DOHH2 (cell line): ENCODE results near the gene OSM.

Source experiments
- H3F3A ChIP-seq: fragments of 200-600 bp; sonication (generic), shearing (Covaris generic); 2 replicates; pipeline ENCODE4 v1.6.0; 2016; ENCODE audit warnings: antibody characterized with exemption, mild to moderate bottlenecking; ENCODE audit not compliant: control insufficient read depth, insufficient read depth
- H3K27ac ChIP-seq: fragments of 200-600 bp; sonication (generic); 2 replicates; pipeline ENCODE4 v1.5.1; 2014; ENCODE audit warnings: low read depth, mild to moderate bottlenecking, low read length, moderate library complexity
- H3K27me3 ChIP-seq: fragments of 200-600 bp; sonication (generic); 2 replicates; pipeline ENCODE4 v1.6.1; 2014; ENCODE audit warnings: mild to moderate bottlenecking, low read length, mixed read lengths; ENCODE audit not compliant: control insufficient read depth
- H3K36me3 ChIP-seq: fragments of 200-600 bp; sonication (generic); 2 replicates; pipeline ENCODE4 v1.6.1; 2014; ENCODE audit warnings: mild to moderate bottlenecking, low read length, moderate library complexity, mixed read lengths; ENCODE audit not compliant: control insufficient read depth
- H3K4me1 ChIP-seq: fragments of 200-600 bp; sonication (generic); 2 replicates; pipeline ENCODE4 v1.6.1; 2014; ENCODE audit warnings: mild to moderate bottlenecking, low read length, mixed read lengths; ENCODE audit not compliant: control insufficient read depth
- H3K4me2 ChIP-seq: fragments of 200-600 bp; sonication (generic); 2 replicates; pipeline ENCODE4 v1.6.0; 2014; ENCODE audit warnings: mild to moderate bottlenecking, low read length, moderate library complexity
- H3K4me3 ChIP-seq: fragments of 200-600 bp; sonication (generic); 2 replicates; pipeline ENCODE4 v1.5.1; 2014; ENCODE audit warnings: mild to moderate bottlenecking, low read length, mixed read lengths
- H3K79me2 ChIP-seq: fragments of 200-600 bp; sonication (generic); 2 replicates; pipeline ENCODE4 v1.6.1; 2014; ENCODE audit warnings: mild to moderate bottlenecking, low read length, mixed read lengths; ENCODE audit not compliant: control insufficient read depth
- H3K9me2 ChIP-seq: fragments of 200-600 bp; sonication (generic); replicated peaks from 2 replicates; pipeline ENCODE4 v1.6.1; 2014; ENCODE audit warnings: mild to moderate bottlenecking, low read length, mixed read lengths; ENCODE audit not compliant: control insufficient read depth
- H3K9me3 ChIP-seq: fragments of 200-600 bp; sonication (generic); 2 replicates; pipeline ENCODE4 v1.6.1; 2014; ENCODE audit warnings: antibody characterized with exemption, low read length, mixed read lengths; ENCODE audit not compliant: control insufficient read depth, insufficient read depth
- H4K20me1 ChIP-seq: fragments of 200-600 bp; sonication (generic); 2 replicates; pipeline ENCODE4 v1.6.0; 2014; ENCODE audit warnings: low read depth, mild to moderate bottlenecking, antibody characterized with exemption, low read length, moderate library complexity; ENCODE audit not compliant: control insufficient read depth, insufficient read depth
- CTCF ChIP-seq: fragments of 200-600 bp; sonication (generic); IDR thresholded peaks from one replicate; pipeline ENCODE4 v1.5.1; 2014; ENCODE audit warnings: antibody characterized with exemption, mild to moderate bottlenecking, low read depth, low read length; ENCODE audit not compliant: poor library complexity, severe bottlenecking
- EZH2phosphoT487 ChIP-seq: fragments of 200-600 bp; sonication (generic); IDR thresholded peaks from 2 replicates; pipeline ENCODE4 v1.6.1; 2017; ENCODE audit warnings: borderline replicate concordance, mild to moderate bottlenecking, antibody characterized with exemption, low read length, moderate library complexity, mixed read lengths

Gene OSM

GRCh38 chr22:30263883-30264282, 2.8 kb downstream of the OSM start:
- no peak overlapping the region for H3K27ac ChIP-seq
- no peaks in the 10 kb centered on the region for H3F3A ChIP-seq
- H3K79me2 ChIP-seq: peaks cover 4% of the 10 kb centered on the region; the same call in 1 of the 2 replicates
- no peak for TF ChIP-seq EZH2phosphoT487
- no peaks in the 10 kb centered on the region for H3K9me2 ChIP-seq
- H4K20me1 ChIP-seq: no peaks in the 10 kb centered on the region
- H3K27me3 ChIP-seq: no peaks in the 10 kb centered on the region
- peaks cover 30% of the 10 kb centered on the region for H3K4me1 ChIP-seq
- no peaks in the 10 kb centered on the region for H3K9me3 ChIP-seq
- H3K4me3 ChIP-seq: no peak overlapping the region
- no peak overlapping the region for H3K4me2 ChIP-seq
- H3K36me3 ChIP-seq: no peaks in the 10 kb centered on the region

- Histone ChIP-seq H3K79me2 (peaks cover 4% of the 10 kb centered on the region; the same call in 1 of the 2 replicates), H3K27ac (no peak overlapping the region), H3K9me2 (no peaks in the 10 kb centered on the region), H3K9me3 (no peaks in the 10 kb centered on the region), H3K4me1 (peaks cover 30% of the 10 kb centered on the region), H3K27me3 (no peaks in the 10 kb centered on the region), H3K4me2 (peak overlapping the region; percentile 29), H4K20me1 (no peaks in the 10 kb centered on the region), H3K4me3 (peak overlapping the region; percentile 12; the same call in 1 of the 2 replicates), H3F3A (no peaks in the 10 kb centered on the region), H3K36me3 (no peaks in the 10 kb centered on the region)
- TF ChIP-seq CTCF (peak; percentile 81), EZH2phosphoT487 (no peak)
Observed at GRCh38 chr22:30262917-30263741, 3.5 kb downstream of the OSM start.

DNA sequence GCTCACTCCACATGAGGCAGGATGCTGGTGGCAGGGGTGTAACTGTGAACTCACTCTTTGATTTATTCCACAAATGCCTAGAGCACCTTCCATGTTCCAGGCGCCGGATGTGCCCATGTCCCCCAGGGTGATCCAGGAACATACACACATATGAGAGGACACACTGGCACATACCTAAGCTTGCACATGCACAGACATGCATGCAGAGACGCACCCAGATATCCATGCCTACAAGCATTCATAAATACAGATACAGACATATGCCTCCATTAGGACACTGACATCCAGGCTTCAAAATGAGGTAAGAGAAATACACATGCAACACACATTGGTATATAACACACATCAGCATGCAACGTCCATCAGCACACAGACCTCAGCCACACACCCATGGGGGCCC, 4.5 kb downstream of the OSM start:
- Histone ChIP-seq H3K4me1 (peaks cover 24% of the 10 kb centered on the region), H3K36me3 (no peaks in the 10 kb centered on the region), H3K9me3 (no peaks in the 10 kb centered on the region), H3K27me3 (no peaks in the 10 kb centered on the region), H3K4me3 (no peak overlapping the region), H3K27ac (no peak overlapping the region), H4K20me1 (no peaks in the 10 kb centered on the region), H3K4me2 (no peak overlapping the region), H3K9me2 (no peaks in the 10 kb centered on the region), H3K79me2 (peaks cover 4% of the 10 kb centered on the region; the same call in 1 of the 2 replicates), H3F3A (no peaks in the 10 kb centered on the region)
- no peak for TF ChIP-seq EZH2phosphoT487
- no peak for TF ChIP-seq CTCF

- Histone ChIP-seq H3K79me2 (no peaks in the 10 kb centered on the region), H3K27ac (no peak overlapping the region), H3K9me3 (no peaks in the 10 kb centered on the region), H3K4me2 (no peak overlapping the region), H3K4me1 (peaks cover 15% of the 10 kb centered on the region), H3K4me3 (no peak overlapping the region), H4K20me1 (no peaks in the 10 kb centered on the region), H3K9me2 (no peaks in the 10 kb centered on the region), H3K27me3 (no peaks in the 10 kb centered on the region), H3K36me3 (no peaks in the 10 kb centered on the region), H3F3A (no peaks in the 10 kb centered on the region)
- no peak for TF ChIP-seq CTCF
- no peak for TF ChIP-seq EZH2phosphoT487
Observed at GRCh38 chr22:30261134-30261533, 5.5 kb downstream of the OSM start.
